ENCODE measurements around the gene LRRC34. TPM values are rescaled to one million over a fixed set of nuclear protein-coding genes. Genes with fewer than 3 reads are reported as not detected.

Gene LRRC34
- total and polyA plus RNA-seq, 2 donors: 2.0 to 14.7 TPM

DNA sequence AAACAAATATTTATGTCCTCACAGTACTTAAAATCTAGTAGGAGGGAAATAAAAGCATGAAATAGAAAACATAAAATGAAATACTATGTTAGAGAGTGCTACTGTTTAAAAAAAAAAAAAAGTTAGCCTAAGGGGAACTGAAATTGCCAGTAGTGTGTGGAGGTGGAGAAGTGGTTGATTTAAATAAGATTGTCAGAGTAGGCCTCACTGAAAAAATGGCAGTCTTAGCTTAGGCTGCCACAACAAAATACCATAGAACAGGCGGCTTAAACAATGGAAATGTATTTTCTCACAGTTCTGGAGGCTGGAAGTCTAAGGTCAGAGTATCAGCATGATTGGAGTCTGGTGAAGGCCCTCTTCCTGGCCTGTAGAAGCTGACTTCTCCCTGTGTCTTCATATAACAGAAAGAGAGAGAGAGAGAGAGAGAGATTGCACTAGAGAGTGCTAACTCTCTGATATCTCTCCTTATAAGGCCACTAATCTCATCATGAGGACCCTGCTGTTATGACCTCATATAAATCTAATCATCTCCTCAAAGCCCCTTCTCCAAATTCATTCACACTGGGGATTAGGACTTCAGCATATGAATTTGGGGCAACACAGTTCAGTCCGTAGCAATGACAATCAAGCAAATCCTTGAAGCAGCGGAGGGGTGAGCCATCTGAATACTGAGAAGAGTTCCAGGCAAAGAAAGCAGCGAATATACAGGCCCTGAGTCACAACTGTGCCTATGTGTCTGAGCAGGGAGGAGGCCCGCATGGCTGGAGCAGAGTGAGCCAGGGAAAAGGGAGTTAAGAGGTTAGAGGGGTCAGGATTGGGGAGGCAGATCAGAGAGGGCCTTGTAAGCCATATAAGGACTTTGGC, 23.6 kb upstream of the LRRC34 start:
- no peak for DNase-seq (ENCODE audit: extremely low spot score)
- H3K27ac ChIP-seq (ENCODE audit: low read depth): no peak overlapping the region
- H3K4me3 ChIP-seq (ENCODE audit: low read depth, low read length): no peak overlapping the region
- no peaks in the 10 kb centered on the region for H3K4me1 ChIP-seq (ENCODE audit: insufficient read depth)
- WGBS: 59% methylated on average over 5 of the region's 5 CpGs
- H3K36me3 ChIP-seq (ENCODE audit: insufficient read depth): no peaks in the 10 kb centered on the region

GRCh38 chr3:169835533-169835932, 22.8 kb upstream of the LRRC34 start:
- Histone ChIP-seq H3K36me3 (ENCODE audit: insufficient read depth) (no peaks in the 10 kb centered on the region), H3K4me3 (ENCODE audit: low read depth, low read length) (no peak overlapping the region), H3K27ac (ENCODE audit: low read depth) (no peak overlapping the region), H3K4me1 (ENCODE audit: insufficient read depth) (no peaks in the 10 kb centered on the region)
- DNase-seq (ENCODE audit: extremely low spot score): no peak
- 60% methylated on average over 1 of the region's 1 CpG for WGBS

GRCh38 chr3:169827712-169828111, 15.0 kb upstream of the LRRC34 start:
- DNase-seq (ENCODE audit: extremely low spot score): no peak
- H3K4me1 ChIP-seq (ENCODE audit: insufficient read depth): no peaks in the 10 kb centered on the region
- WGBS: 79% methylated on average over 4 of the region's 4 CpGs
- H3K36me3 ChIP-seq (ENCODE audit: insufficient read depth): no peaks in the 10 kb centered on the region
- H3K27ac ChIP-seq (ENCODE audit: low read depth): no peak overlapping the region
- H3K4me3 ChIP-seq (ENCODE audit: low read depth, low read length): no peak overlapping the region

GRCh38 chr3:169825316-169825715, 12.6 kb upstream of the LRRC34 start:
- no peak overlapping the region for H3K4me3 ChIP-seq (ENCODE audit: low read depth, low read length)
- whole genome bisulfite sequencing: 80% methylated on average over 3 of the region's 3 CpGs
- H3K27ac ChIP-seq (ENCODE audit: low read depth): no peak overlapping the region
- no peaks in the 10 kb centered on the region for H3K36me3 ChIP-seq (ENCODE audit: insufficient read depth)
- no peak for DNase-seq (ENCODE audit: extremely low spot score)
- no peaks in the 10 kb centered on the region for H3K4me1 ChIP-seq (ENCODE audit: insufficient read depth)

GRCh38 chr3:169822983-169823382, 10.3 kb upstream of the LRRC34 start:
- 79% methylated on average over 6 of the region's 6 CpGs for WGBS
- Histone ChIP-seq H3K27ac (ENCODE audit: low read depth) (no peak overlapping the region), H3K36me3 (ENCODE audit: insufficient read depth) (no peaks in the 10 kb centered on the region), H3K4me3 (ENCODE audit: low read depth, low read length) (no peak overlapping the region), H3K4me1 (ENCODE audit: insufficient read depth) (no peaks in the 10 kb centered on the region)
- DNase-seq (ENCODE audit: extremely low spot score): no peak

DNA sequence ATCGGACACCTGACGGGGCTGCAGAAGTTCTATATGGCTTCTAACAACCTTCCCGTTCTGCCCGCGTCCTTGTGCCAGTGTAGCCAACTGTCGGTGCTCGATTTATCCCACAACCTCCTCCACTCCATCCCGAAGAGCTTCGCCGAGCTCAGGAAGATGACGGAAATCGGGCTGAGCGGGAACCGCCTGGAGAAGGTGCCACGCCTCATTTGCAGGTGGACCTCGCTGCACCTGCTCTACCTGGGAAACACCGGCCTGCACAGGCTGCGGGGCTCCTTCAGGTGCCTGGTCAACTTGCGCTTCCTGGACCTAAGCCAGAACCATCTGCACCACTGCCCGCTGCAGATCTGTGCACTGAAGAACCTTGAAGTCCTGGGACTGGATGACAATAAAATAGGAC, 9.8 kb upstream of the LRRC34 start:
- Histone ChIP-seq H3K4me1 (ENCODE audit: insufficient read depth) (no peaks in the 10 kb centered on the region), H3K36me3 (ENCODE audit: insufficient read depth) (no peaks in the 10 kb centered on the region), H3K27ac (ENCODE audit: low read depth) (no peak overlapping the region), H3K4me3 (ENCODE audit: low read depth, low read length) (no peak overlapping the region)
- WGBS: 97% methylated on average over 20 of the region's 20 CpGs
- DNase-seq (ENCODE audit: extremely low spot score): no peak

GRCh38 chr3:169822091-169822490, 9.4 kb upstream of the LRRC34 start:
- 96% methylated on average over 15 of the region's 15 CpGs for WGBS
- Histone ChIP-seq H3K4me1 (ENCODE audit: insufficient read depth) (no peaks in the 10 kb centered on the region), H3K4me3 (ENCODE audit: low read depth, low read length) (no peak overlapping the region), H3K36me3 (ENCODE audit: insufficient read depth) (no peaks in the 10 kb centered on the region), H3K27ac (ENCODE audit: low read depth) (no peak overlapping the region)
- DNase-seq (ENCODE audit: extremely low spot score): no peak

- 77% methylated on average over 2 of the region's 2 CpGs for WGBS
- Histone ChIP-seq H3K4me3 (ENCODE audit: low read depth, low read length) (no peak overlapping the region), H3K36me3 (ENCODE audit: insufficient read depth) (no peaks in the 10 kb centered on the region), H3K27ac (ENCODE audit: low read depth) (no peak overlapping the region), H3K4me1 (ENCODE audit: insufficient read depth) (no peaks in the 10 kb centered on the region)
- DNase-seq (ENCODE audit: extremely low spot score): no peak
These were observed 5.6 kb upstream of the LRRC34 start for GRCh38 chr3:169818316-169818715.

- no peak overlapping the region for H3K27ac ChIP-seq (ENCODE audit: low read depth)
- no peaks in the 10 kb centered on the region for H3K36me3 ChIP-seq (ENCODE audit: insufficient read depth)
- H3K4me3 ChIP-seq (ENCODE audit: low read depth, low read length): no peak overlapping the region
- no peaks in the 10 kb centered on the region for H3K4me1 ChIP-seq (ENCODE audit: insufficient read depth)
- 96% methylated on average over 4 of the region's 4 CpGs for WGBS
- no peak for DNase-seq (ENCODE audit: extremely low spot score)
These were observed 3.0 kb upstream of the LRRC34 start for GRCh38 chr3:169815590-169816150.

GRCh38 chr3:169813757-169814517, 1.2 kb upstream of the LRRC34 start:
- no peak for DNase-seq (ENCODE audit: extremely low spot score)
- 66% methylated on average over 27 of the region's 27 CpGs for WGBS
- Histone ChIP-seq H3K4me3 (ENCODE audit: low read depth, low read length) (peak overlapping the region; percentile 74), H3K36me3 (ENCODE audit: insufficient read depth) (no peaks in the 10 kb centered on the region), H3K27ac (ENCODE audit: low read depth) (no peak overlapping the region), H3K4me1 (ENCODE audit: insufficient read depth) (no peaks in the 10 kb centered on the region)

GRCh38 chr3:169813278-169813677, 574 bp upstream of the LRRC34 start:
- H3K4me1 ChIP-seq (ENCODE audit: insufficient read depth): no peaks in the 10 kb centered on the region
- peak overlapping the region; percentile 74 for H3K4me3 ChIP-seq (ENCODE audit: low read depth, low read length)
- DNase-seq (ENCODE audit: extremely low spot score): no peak
- WGBS: 59% methylated on average over 8 of the region's 8 CpGs
- H3K27ac ChIP-seq (ENCODE audit: low read depth): no peak overlapping the region
- no peaks in the 10 kb centered on the region for H3K36me3 ChIP-seq (ENCODE audit: insufficient read depth)

GRCh38 chr3:169811631-169812331, 923 bp downstream of the LRRC34 start:
- Histone ChIP-seq H3K4me1 (ENCODE audit: insufficient read depth) (no peaks in the 10 kb centered on the region), H3K27ac (ENCODE audit: low read depth) (peak overlapping the region; percentile 62), H3K4me3 (ENCODE audit: low read depth, low read length) (peak overlapping the region; percentile 74), H3K36me3 (ENCODE audit: insufficient read depth) (no peaks in the 10 kb centered on the region)
- WGBS: 2% methylated on average over 29 of the region's 29 CpGs
- DNase-seq (ENCODE audit: extremely low spot score): peak; percentile 7

GRCh38 chr3:169809230-169809795, 3.4 kb downstream of the LRRC34 start:
- no peak overlapping the region for H3K27ac ChIP-seq (ENCODE audit: low read depth)
- H3K4me1 ChIP-seq (ENCODE audit: insufficient read depth): no peaks in the 10 kb centered on the region
- no peaks in the 10 kb centered on the region for H3K36me3 ChIP-seq (ENCODE audit: insufficient read depth)
- 42% methylated on average over 2 of the region's 2 CpGs for WGBS
- H3K4me3 ChIP-seq (ENCODE audit: low read depth, low read length): no peak overlapping the region
- no peak for DNase-seq (ENCODE audit: extremely low spot score)
